ENCODE measurements around the gene LTBP4.
"Not testable (repeated sequence)": the region's sequence is repeated elsewhere in the genome, so short reads cannot be mapped to it uniquely, and the experiment has no call there.

LTBP4 gene

GRCh38 chr19:40611900-40612698 lies 10.9 kb downstream of the LTBP4 start:
- no peak for DNase-seq (ENCODE audit: low read depth in 2 of 2)

GRCh38 chr19:40612831-40613689 lies 11.9 kb downstream of the LTBP4 start:
- no peak for DNase-seq (ENCODE audit: low read depth in 2 of 2)

- DNase-seq (ENCODE audit: low read depth in 2 of 2): no peak
Measured at GRCh38 chr19:40613690-40614621, 12.8 kb downstream of the LTBP4 start.

GRCh38 chr19:40614622-40615411 lies 13.6 kb downstream of the LTBP4 start:
- DNase-seq (ENCODE audit: low read depth in 2 of 2): peak; percentile 88 to 89

- no peak for DNase-seq (ENCODE audit: low read depth in 2 of 2)
Measured at GRCh38 chr19:40616178-40616577, 15.0 kb downstream of the LTBP4 start.

- DNase-seq (ENCODE audit: low read depth in 2 of 2): no peak
Measured at GRCh38 chr19:40616941-40617340, 15.8 kb downstream of the LTBP4 start.

GRCh38 chr19:40617961-40618360 lies 16.8 kb downstream of the LTBP4 start:
- no peak for DNase-seq (ENCODE audit: low read depth in 2 of 2)

- no peak for DNase-seq (ENCODE audit: low read depth in 2 of 2)
Measured at GRCh38 chr19:40619333-40620160, 18.4 kb downstream of the LTBP4 start.

GRCh38 chr19:40620161-40620485 lies 19.0 kb downstream of the LTBP4 start:
- no peak for DNase-seq (ENCODE audit: low read depth in 2 of 2)

GRCh38 chr19:40621283-40621682 lies 20.1 kb downstream of the LTBP4 start:
- no peak for DNase-seq (ENCODE audit: low read depth in 2 of 2)

GRCh38 chr19:40621966-40622772 lies 21.0 kb downstream of the LTBP4 start:
- no peak for DNase-seq (ENCODE audit: low read depth in 2 of 2)

GRCh38 chr19:40622773-40623075 lies 21.6 kb downstream of the LTBP4 start:
- DNase-seq (ENCODE audit: low read depth in 2 of 2): no peak

- no peak for DNase-seq (ENCODE audit: low read depth in 2 of 2)
Measured at GRCh38 chr19:40623403-40624251, 22.5 kb downstream of the LTBP4 start.

GRCh38 chr19:40624369-40625153 lies 23.4 kb downstream of the LTBP4 start:
- not testable (repeated sequence) for DNase-seq (ENCODE audit: low read depth in 2 of 2)

GRCh38 chr19:40625406-40626120 lies 24.4 kb downstream of the LTBP4 start:
- no peak for DNase-seq (ENCODE audit: low read depth in 2 of 2)

- no peak for DNase-seq (ENCODE audit: low read depth in 2 of 2)
Measured at GRCh38 chr19:40626918-40627317, 25.7 kb downstream of the LTBP4 start.

All from fibroblast of skin of left biceps (primary cell).